NCI-H187 (cell line): ENCODE results near the gene PNMT.

ENCODE experiments used
- DNase-seq, 2 experiments: peaks; one replicate each; lab custom pipeline; 2025; lab: John Stamatoyannopoulos, UW

Gene PNMT

GRCh38 chr17:39653662-39654331, 14.5 kb upstream of the PNMT start:
- peak in 1 of 2 experiments; percentile 37 for DNase-seq

GRCh38 chr17:39655105-39655504, 13.1 kb upstream of the PNMT start:
- DNase-seq: no peak

- DNase-seq: no peak
These were observed 9.9 kb upstream of the PNMT start for GRCh38 chr17:39658346-39658745.

- no peak for DNase-seq
These were observed 9.5 kb upstream of the PNMT start for GRCh38 chr17:39658760-39659159.

- DNase-seq: no peak
These were observed 8.8 kb upstream of the PNMT start for GRCh38 chr17:39659279-39660010.

DNA sequence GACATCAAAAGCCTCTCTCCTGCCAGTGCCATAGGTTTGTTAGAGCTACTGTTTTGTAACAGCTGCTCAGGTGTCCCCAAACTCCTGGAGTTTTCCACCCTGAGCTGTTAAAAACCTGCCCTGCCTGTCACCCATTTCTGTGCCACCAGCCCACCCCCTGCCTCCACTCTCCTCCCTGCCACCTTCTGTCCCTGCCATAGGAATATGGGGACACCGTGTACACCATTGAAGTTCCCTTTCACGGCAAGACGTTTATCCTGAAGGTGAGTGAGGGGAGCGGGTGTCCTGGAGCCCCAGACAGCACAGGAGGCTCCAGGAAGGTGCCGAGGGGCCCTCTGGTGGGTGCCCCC, 8.3 kb upstream of the PNMT start:
- no peak for DNase-seq

GRCh38 chr17:39660397-39661385, 7.6 kb upstream of the PNMT start:
- no peak for DNase-seq

- no peak for DNase-seq
These were observed 6.3 kb upstream of the PNMT start for GRCh38 chr17:39661744-39662541.

DNA sequence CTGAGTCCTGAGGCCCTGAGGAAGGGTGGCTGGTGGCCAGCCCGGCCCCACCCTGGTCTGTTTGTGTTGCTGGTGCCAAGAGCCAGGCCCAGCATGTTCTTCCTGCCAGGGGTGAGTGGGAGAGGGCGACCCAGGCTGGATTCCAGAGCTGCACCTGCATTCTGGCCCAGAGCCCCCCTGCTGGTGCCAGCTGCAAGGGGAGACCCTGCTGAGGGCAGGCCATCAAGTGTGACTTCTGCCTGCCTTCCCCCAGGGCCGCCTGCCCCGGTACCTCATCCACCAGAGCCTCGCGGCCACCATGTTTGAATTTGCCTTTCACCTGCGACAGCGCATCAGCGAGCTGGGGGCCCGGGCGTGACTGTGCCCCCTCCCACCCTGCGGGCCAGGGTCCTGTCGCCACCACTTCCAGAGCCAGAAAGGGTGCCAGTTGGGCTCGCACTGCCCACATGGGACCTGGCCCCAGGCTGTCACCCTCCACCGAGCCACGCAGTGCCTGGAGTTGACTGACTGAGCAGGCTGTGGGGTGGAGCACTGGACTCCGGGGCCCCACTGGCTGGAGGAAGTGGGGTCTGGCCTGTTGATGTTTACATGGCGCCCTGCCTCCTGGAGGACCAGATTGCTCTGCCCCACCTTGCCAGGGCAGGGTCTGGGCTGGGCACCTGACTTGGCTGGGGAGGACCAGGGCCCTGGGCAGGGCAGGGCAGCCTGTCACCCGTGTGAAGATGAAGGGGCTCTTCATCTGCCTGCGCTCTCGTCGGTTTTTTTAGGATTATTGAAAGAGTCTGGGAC, 5.5 kb upstream of the PNMT start:
- DNase-seq: no peak

GRCh38 chr17:39663340-39663687, 4.9 kb upstream of the PNMT start:
- no peak for DNase-seq

DNA sequence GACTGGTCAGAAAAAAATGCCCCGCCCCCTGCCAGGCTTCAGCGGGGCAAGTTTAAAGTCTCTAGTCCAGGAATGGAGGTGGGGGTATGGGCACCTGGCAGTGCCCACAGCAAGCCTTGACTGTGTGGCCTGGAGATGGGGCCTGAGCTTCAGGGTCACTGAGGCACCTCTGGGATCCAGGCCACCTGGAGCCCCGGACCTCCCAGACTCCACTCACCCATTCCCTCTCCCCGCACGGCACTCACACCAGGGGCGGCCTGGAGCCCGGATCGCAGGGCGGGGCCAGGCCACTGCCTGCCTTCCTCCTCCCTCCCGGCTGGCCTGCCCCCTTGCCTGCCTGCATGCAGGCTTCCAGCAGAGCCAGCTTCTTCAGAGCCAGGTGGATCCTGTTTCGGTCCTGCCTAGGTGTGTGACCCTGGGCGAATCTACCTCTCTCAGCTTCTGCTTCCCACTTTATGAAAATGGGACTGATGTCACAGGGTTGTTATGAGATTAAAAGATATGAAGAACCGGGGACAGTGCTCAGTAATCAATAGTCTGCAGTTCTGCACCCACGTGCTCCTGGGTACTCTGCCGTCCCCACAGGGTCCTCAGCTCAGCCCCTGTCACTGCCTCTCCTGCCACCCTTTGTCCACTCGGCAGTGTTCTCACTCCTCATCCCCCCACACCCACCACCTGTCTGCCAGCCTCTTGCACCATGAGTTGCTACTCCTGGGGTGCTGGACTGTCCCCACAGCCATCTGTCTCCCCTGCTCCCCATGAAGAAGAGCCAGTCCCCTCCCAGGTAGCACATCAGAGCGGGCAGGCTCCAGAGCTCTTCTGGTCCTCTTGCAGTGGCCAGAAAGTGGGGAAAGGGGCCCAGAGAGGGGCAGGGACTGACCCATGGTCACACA, 4.3 kb upstream of the PNMT start:
- DNase-seq: no peak

- DNase-seq: no peak
These were observed 3.4 kb upstream of the PNMT start, which contains the start of gene TCAP for GRCh38 chr17:39664581-39665561. Gene TCAP, plus strand, starts transcription at chr17:39665349. Its CDS starts 11 bp downstream, at chr17:39665360.

DNA sequence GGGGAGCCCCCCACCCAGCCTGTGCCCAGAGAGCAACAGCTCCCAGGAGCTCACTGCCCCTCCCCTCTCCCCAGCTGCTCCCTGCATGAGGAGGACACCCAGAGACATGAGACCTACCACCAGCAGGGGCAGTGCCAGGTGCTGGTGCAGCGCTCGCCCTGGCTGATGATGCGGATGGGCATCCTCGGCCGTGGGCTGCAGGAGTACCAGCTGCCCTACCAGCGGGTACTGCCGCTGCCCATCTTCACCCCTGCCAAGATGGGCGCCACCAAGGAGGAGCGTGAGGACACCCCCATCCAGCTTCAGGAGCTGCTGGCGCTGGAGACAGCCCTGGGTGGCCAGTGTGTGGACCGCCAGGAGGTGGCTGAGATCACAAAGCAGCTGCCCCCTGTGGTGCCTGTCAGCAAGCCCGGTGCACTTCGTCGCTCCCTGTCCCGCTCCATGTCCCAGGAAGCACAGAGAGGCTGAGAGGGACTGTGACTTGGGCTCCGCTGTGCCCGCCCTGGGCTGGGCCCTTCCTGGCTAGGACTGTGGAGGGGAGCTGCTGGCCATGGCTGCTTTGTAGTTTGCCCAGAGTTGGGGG, 2.5 kb upstream of the PNMT start:
- no peak for DNase-seq

DNA sequence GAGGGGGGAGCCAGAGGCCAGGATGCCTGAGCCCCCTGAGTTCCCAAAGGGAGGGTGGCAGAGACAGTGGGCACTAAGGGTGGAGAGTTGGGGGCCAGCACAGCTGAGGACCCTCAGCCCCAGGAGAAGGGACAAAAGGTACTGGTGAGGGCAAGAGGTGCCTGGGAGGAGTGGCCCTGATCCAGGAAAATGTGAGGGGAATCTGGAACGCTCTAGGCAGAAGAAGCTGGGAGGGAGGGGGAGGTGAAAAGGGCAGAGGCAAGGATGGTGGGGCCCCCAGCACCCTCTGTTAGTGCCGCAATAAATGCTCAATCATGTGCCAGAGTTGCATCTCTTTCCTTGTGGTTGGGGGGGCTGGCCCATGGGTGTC, 2.0 kb upstream of the PNMT start:
- no peak for DNase-seq

GRCh38 chr17:39666601-39667261, 1.5 kb upstream of the PNMT start:
- no peak for DNase-seq

DNA sequence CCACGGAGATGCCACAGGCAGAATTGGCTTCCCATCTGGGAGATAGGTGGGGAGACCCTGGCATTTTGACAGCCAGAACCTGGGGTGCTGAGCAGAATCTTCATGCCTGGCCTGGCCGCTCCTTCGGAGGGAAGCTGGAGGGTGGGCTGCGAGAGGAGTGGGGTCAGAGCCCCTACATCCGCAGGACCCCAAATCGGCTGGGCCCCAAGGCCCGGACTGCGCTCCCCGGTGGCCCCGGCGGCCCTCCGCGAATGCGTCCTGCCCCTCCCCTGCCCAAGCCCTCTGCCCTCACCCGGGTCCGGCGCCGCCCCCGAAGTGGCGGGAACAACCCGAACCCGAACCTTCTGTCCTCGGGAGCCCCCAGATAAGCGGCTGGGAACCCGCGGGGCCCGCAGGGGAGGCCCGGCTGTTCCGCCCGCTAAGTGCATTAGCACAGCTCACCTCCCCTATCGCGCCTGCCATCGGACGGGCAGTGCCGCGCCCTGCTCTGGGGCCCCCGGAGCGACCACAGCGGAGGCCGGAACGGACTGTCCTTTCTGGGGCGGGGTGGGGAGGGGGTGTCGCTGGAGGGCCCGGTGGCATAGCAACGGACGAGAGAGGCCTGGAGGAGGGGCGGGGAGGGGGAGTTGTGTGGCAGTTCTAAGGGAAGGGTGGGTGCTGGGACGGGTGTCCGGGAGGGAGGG, 850 bp upstream of the PNMT start:
- DNase-seq: no peak
